Mucosa of rectum (tissue), 2 donors: ENCODE results near the gene PLEKHA8.

Source experiments
- H3K27ac ChIP-seq, 2 donors: one replicate each; pipeline ENCODE4 v1.7.0; 2013; ENCODE audit warnings: inconsistent platforms in 2 of 2, low read depth in 2 of 2, low read length in 2 of 2
- H3K27me3 ChIP-seq, 2 donors: one replicate each; pipeline ENCODE4 v1.7.0; 2013; ENCODE audit warnings: low read length in 2 of 2; ENCODE audit not compliant: control insufficient read depth in 2 of 2, insufficient read depth in 2 of 2
- H3K36me3 ChIP-seq, 2 donors: one replicate each; pipeline ENCODE4 v1.7.0; 2013; ENCODE audit warnings: low read length in 2 of 2; ENCODE audit not compliant: control insufficient read depth in 2 of 2, insufficient read depth in 2 of 2
- H3K4me1 ChIP-seq, 2 donors: one replicate each; pipeline ENCODE4 v1.7.0; 2013; ENCODE audit warnings: low read length in 2 of 2, mild to moderate bottlenecking in 1 of 2; ENCODE audit not compliant: control insufficient read depth in 2 of 2, insufficient read depth in 2 of 2
- H3K4me3 ChIP-seq, 2 donors: one replicate each; pipeline ENCODE4 v1.7.0; 2013; ENCODE audit warnings: low read length in 2 of 2
- H3K9ac ChIP-seq, 2 donors: one replicate each; pipeline ENCODE4 v1.7.0; 2013; ENCODE audit warnings: low read length in 2 of 2, low read depth in 1 of 2, mild to moderate bottlenecking in 1 of 2
- H3K9me3 ChIP-seq, 2 donors: one replicate each; pipeline ENCODE4 v1.7.0; 2013; ENCODE audit warnings: low read length in 2 of 2; ENCODE audit not compliant: control insufficient read depth in 2 of 2
- donor health status: healthy.
- donor health status: Normal muscosa, but diverticular disease.

Gene PLEKHA8, protein sequence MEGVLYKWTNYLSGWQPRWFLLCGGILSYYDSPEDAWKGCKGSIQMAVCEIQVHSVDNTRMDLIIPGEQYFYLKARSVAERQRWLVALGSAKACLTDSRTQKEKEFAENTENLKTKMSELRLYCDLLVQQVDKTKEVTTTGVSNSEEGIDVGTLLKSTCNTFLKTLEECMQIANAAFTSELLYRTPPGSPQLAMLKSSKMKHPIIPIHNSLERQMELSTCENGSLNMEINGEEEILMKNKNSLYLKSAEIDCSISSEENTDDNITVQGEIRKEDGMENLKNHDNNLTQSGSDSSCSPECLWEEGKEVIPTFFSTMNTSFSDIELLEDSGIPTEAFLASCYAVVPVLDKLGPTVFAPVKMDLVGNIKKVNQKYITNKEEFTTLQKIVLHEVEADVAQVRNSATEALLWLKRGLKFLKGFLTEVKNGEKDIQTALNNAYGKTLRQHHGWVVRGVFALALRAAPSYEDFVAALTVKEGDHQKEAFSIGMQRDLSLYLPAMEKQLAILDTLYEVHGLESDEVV

DNA sequence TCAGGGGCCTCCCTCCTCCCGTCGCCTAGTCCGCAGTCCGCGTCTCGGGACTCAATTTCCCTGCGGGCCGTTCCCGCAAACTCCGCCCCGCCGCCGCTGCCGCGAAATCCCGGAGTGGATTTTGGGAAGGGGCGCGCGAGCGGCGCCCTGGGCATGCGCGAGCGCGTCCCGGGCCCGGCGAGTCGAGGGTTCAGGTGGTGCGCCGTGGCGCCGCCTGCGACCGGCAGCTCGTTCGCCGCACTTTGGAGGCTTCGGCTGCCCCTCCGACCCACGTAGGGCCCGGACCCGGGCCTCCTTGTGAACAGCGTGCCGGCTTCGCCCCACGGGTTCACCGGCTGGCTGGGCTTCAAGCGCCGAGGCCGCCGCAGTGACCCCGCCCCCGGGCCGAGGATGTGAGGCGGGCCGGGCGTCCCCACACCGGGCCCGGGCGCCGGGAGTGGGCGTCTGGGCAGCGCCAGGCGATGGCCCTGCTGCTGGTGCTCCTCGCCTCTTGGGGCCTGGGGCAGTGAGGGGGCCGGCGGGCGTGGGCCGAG, at the start of gene PLEKHA8:
Gene PLEKHA8 (plus strand): TSS at position 197 of the 533 bp plus-strand sequence. CDS start 351 bp downstream, outside the sequence.
- Histone ChIP-seq H3K27ac (peak within 1 kb of the TSS; percentile 78 to 84), H3K36me3 (no peaks in the 10 kb centered on the region), H3K9ac (peak within 1 kb of the TSS; percentile 72 to 79), H3K4me3 (peak within 1 kb of the TSS; percentile 91 to 100), H3K27me3 (no peaks in the 10 kb centered on the region), H3K4me1 (peaks cover 20 to 33% of the 10 kb centered on the region in 2 donors), H3K9me3 (no peaks in the 10 kb centered on the region)

GRCh38 chr7:29980151-29980550, 48.1 kb upstream of the PLEKHA8 start:
- no peaks in the 10 kb centered on the region for H3K27me3 ChIP-seq
- no peak overlapping the region for H3K9ac ChIP-seq
- H3K4me1 ChIP-seq, result no peaks in the 10 kb centered on the region
- H3K36me3 ChIP-seq, result no peaks in the 10 kb centered on the region
- no peak overlapping the region for H3K4me3 ChIP-seq
- no peak overlapping the region for H3K27ac ChIP-seq
- no peaks in the 10 kb centered on the region for H3K9me3 ChIP-seq

GRCh38 chr7:29987083-29987482, 41.1 kb upstream of the PLEKHA8 start:
- Histone ChIP-seq H3K9me3 (no peaks in the 10 kb centered on the region), H3K9ac (no peak overlapping the region), H3K27ac (peak overlapping the region in 1 of 2 donors; percentile 66), H3K4me1 (peaks cover 2 to 3% of the 10 kb centered on the region in 2 donors), H3K36me3 (no peaks in the 10 kb centered on the region), H3K4me3 (no peak overlapping the region), H3K27me3 (peaks cover 3 to 6% of the 10 kb centered on the region in 2 donors)

DNA sequence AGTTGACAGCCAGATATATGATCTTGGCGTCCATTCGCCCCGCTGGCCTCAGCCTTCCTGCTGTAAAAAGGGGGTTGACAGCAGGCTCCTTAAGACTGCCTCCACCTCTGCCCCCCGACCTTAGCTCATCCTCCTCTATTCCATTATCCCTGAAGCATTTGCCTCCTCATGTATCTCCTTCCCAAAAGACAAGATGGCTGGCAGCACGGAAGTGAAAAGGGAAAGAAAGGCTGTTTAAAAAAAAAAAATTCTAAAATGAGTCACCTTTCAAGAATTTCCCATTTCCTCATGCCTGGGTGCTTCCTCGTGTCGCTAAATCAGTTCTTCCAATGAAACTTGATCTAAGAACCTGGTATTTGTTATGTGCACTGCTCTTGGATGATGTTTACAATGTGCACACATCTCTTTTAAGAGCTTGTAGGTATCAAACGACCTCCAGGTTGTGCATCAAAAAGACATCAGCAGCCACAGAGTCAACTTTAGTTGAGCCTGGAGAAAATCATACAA, 40.3 kb upstream of the PLEKHA8 start:
- Histone ChIP-seq H3K4me3 (peak overlapping the region in 1 of 2 donors; percentile 24), H3K36me3 (no peaks in the 10 kb centered on the region), H3K4me1 (peaks cover 2 to 3% of the 10 kb centered on the region in 2 donors), H3K27ac (peak overlapping the region; percentile 66 to 77), H3K9me3 (no peaks in the 10 kb centered on the region), H3K27me3 (peaks cover 3 to 6% of the 10 kb centered on the region in 2 donors), H3K9ac (no peak overlapping the region)

DNA sequence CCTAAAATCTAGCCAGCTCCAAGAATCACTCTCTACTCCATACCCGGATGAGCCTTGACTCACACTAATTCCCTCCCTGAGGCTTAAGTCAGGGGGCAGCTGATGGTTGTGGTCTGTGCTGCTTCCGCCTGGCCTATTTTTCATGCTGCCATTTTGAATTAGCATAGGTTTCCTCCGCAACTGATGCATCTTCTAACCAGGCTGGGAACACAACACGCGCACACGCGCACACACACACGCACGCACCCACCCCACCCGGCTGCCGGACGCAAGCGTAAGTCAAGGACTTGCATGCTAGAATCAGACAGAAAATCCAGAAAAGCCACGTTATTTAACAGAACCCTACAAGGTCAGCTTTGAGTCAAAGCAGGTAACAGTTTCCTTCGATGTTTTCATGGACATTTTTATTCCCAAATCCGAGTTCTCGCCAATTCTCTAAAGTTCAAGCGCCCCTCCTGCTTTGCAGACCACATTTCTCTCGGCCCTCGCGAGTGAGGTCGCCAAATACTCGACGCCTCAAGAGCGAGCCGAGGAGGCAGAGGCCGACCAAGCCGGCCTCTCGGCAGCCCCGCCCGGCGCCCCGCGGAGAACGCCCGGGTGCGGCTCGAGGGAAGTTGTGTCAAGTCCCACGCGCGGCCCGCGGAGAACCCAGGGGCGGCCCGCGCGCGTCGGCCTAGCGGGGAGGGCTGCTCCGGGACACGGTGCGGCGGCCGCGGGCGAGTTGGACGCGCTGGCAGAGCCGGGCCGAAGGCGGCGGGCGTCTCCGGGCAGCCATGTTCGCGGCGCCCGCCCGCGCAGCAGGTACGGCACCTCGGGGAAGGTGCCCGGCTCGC, 39.6 kb upstream of the PLEKHA8 start:
- Histone ChIP-seq H3K9me3 (no peaks in the 10 kb centered on the region), H3K27me3 (peaks cover 3 to 6% of the 10 kb centered on the region in 2 donors), H3K4me3 (peak overlapping the region; percentile 74 to 87), H3K9ac (peak overlapping the region; percentile 65 to 80), H3K4me1 (peaks cover 2 to 3% of the 10 kb centered on the region in 2 donors), H3K36me3 (no peaks in the 10 kb centered on the region), H3K27ac (peak overlapping the region; percentile 66 to 77)

DNA sequence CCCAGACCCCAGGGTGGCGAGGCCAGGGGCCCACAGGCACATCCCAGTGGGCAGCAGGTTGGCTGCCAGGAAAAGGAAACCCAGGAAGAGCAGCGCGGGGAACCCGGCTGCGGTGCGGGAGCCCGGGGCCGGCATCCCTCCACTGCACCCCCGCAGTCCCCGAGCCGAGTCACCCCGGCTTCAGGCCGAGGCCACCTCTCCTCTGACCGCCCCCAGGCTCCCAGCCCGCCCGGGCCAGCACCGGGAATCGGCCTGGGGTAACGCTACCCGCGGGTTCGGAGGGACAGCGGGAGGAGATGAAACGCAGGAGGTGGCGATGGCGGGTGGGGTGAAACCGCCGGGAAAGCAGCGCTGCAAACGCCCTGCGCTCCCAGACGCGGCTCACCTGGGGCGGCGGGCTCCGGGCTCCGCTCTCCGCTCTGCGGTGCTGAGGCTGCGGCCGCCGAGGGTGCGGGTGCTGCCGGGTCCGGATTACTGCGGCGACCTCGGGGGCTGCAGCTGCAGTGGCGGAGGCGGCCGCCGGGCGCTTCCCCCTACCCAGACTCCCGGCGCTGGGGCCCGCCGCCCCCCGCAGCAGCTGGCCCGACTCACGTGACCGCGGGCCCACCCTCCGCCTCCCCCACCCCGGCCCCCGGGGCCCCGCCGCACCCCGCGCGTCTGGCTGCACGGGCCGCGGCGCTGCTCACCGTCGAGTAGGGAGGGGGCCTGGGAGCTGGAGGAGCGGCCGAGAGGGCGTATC, 38.8 kb upstream of the PLEKHA8 start, which contains the start of gene SCRN1:
Gene SCRN1 (minus strand): TSS at position 545 of the 739 bp plus-strand sequence. CDS start 20,734 bp downstream, outside the sequence.
- H3K27me3 ChIP-seq, result peaks cover 3 to 6% of the 10 kb centered on the region in 2 donors

GRCh38 chr7:29990931-29991330, 37.3 kb upstream of the PLEKHA8 start:
- Histone ChIP-seq H3K9ac (no peak overlapping the region), H3K4me3 (no peak overlapping the region), H3K36me3 (no peaks in the 10 kb centered on the region), H3K27me3 (peaks cover 3 to 6% of the 10 kb centered on the region in 2 donors), H3K9me3 (no peaks in the 10 kb centered on the region), H3K4me1 (peaks cover 2 to 3% of the 10 kb centered on the region in 2 donors), H3K27ac (no peak overlapping the region)

More for the DNA sequence above, 38.8 kb upstream of the PLEKHA8 start, which contains the start of gene SCRN1:
- H3K27ac ChIP-seq, result peak within 1 kb of the TSS; percentile 66 to 77
- peaks cover 2 to 3% of the 10 kb centered on the region in 2 donors for H3K4me1 ChIP-seq
- H3K9me3 ChIP-seq, result no peaks in the 10 kb centered on the region
- peak within 1 kb of the TSS; percentile 65 to 80 for H3K9ac ChIP-seq
- peak within 1 kb of the TSS; percentile 74 to 87 for H3K4me3 ChIP-seq
- no peaks in the 10 kb centered on the region for H3K36me3 ChIP-seq

DNA sequence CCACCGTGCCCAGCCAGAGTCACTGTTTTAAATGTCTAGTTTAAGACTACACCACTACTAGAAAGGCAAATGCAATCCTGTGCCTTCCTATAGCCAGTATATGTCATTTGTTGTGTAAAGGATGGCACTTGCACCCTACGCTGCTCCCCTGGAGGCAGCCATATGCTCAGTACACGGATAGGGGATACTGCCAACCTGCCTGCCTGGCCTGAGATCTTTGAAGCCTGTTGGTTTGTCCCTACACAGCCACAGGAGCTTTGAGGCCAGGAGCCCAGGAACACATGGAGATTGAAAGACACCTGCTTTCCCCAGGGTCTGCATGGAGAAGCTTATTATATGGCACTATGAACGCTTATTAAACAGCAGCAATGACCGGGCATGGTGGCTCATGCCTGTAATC, 36.3 kb upstream of the PLEKHA8 start:
- peaks cover 2 to 3% of the 10 kb centered on the region in 2 donors for H3K4me1 ChIP-seq
- H3K27ac ChIP-seq, result no peak overlapping the region
- H3K4me3 ChIP-seq, result no peak overlapping the region
- H3K9ac ChIP-seq, result no peak overlapping the region
- no peaks in the 10 kb centered on the region for H3K36me3 ChIP-seq
- H3K27me3 ChIP-seq, result peaks cover 3 to 6% of the 10 kb centered on the region in 2 donors
- H3K9me3 ChIP-seq, result peaks cover 2 to 3% of the 10 kb centered on the region in 2 donors

DNA sequence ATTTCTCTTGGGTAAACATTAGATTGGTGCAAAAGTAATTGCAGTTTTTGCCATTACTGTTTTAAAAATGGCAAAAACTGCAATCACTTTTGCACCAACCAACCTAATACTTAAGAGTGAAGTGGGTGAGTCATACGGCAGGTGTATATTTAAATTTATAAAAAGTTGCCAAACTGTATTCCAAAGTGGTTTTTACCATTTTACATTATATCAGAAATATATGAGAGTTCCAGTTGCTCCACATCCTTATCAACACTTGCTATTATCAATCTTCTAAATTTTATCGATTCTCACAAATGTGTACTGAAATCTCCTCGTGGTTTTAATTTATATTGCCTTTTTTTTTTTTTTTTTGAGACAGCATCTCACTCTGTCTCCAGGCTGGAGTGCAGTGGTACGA, 35.1 kb upstream of the PLEKHA8 start:
- H3K27me3 ChIP-seq, result peaks cover 3 to 6% of the 10 kb centered on the region in 2 donors
- H3K36me3 ChIP-seq, result no peaks in the 10 kb centered on the region
- no peaks in the 10 kb centered on the region for H3K4me1 ChIP-seq
- H3K9ac ChIP-seq, result no peak overlapping the region
- no peak overlapping the region for H3K4me3 ChIP-seq
- peaks cover 2 to 3% of the 10 kb centered on the region in 2 donors for H3K9me3 ChIP-seq
- no peak overlapping the region for H3K27ac ChIP-seq
